Gastroesophageal sphincter (tissue), 4 donors: ENCODE results near the gene IL6. TPM values are rescaled to one million over a fixed set of nuclear protein-coding genes. Genes with fewer than 3 reads are reported as not detected.
"Not testable (repeated sequence)": the region's sequence is repeated elsewhere in the genome, so short reads cannot be mapped to it uniquely, and the experiment has no call there.

Experiments used
- ATAC-seq: fragments of 150-250 bp; one replicate; pipeline ENCODE4 v1.9.1; 2016; ENCODE audit warnings: mild to moderate bottlenecking, moderate library complexity
- H3K27ac ChIP-seq, 4 donors: fragments of 200-600 bp; sonication (generic) in 3 of 4; 1 replicate in 3 of 4; 2 replicates in 1 of 4; pipeline ENCODE4 v1.5.1; 2016 to 2019
- H3K27me3 ChIP-seq: fragments of 200-600 bp; sonication (generic); one replicate; pipeline ENCODE4 v1.5.1; 2019
- H3K36me3 ChIP-seq, 2 donors: fragments of 200-600 bp; sonication (generic); one replicate each; pipeline ENCODE4 v1.5.1; 2019; ENCODE audit warnings: control low read depth in 1 of 2
- H3K4me1 ChIP-seq, 3 donors: fragments of 200-600 bp; sonication (generic); 1 replicate in 2 of 3; 2 replicates in 1 of 3; pipeline ENCODE4 v1.5.1; 2016 to 2019; ENCODE audit warnings: control low read depth in 2 of 3
- H3K4me3 ChIP-seq, 2 donors: fragments of 200-600 bp; sonication (generic); one replicate each; pipeline ENCODE4 v1.5.1; 2019; ENCODE audit warnings: mild to moderate bottlenecking in 1 of 2, moderate library complexity in 1 of 2
- H3K9me3 ChIP-seq, 3 donors: fragments of 200-600 bp; sonication (generic); one replicate each; pipeline ENCODE4 v1.5.1; 2017 to 2019; ENCODE audit warnings: control low read depth in 2 of 3
- EP300 ChIP-seq: sonication (generic); formaldehyde crosslinking; IDR thresholded peaks from one replicate; pipeline ENCODE4 v1.6.1; 2017; ENCODE audit warnings: antibody characterized with exemption, mild to moderate bottlenecking
- POLR2A ChIP-seq, 2 donors: fragments of 450-650 bp; IDR thresholded peaks; one replicate each; pipeline ENCODE4 v1.6.1; 2017; ENCODE audit warnings: antibody characterized with exemption in 2 of 2, mild to moderate bottlenecking in 2 of 2, moderate library complexity in 1 of 2
- POLR2AphosphoS5 ChIP-seq: sonication (generic); formaldehyde crosslinking; IDR thresholded peaks from one replicate; pipeline ENCODE4 v1.6.1; 2017; ENCODE audit warnings: antibody characterized with exemption
- WGBS, 2 donors: methylation state at CpG; one replicate each; pipeline ENCODE4 v1.1.5; 2018; ENCODE audit warnings: low coverage in 1 of 2; 5-methylcytosine and 5-hydroxymethylcytosine counted together
- total RNA-seq, 4 donors: library from RNA; depleted of rRNA; stranded (reverse); fragments of >200 nt; gene quantifications; one replicate each; pipeline ENCODE4 v1.1.0, GENCODE V29; 2016
- TF ChIP-seq, protein P1 (sequence below), 4 experiments: fragments of 200-600 bp in 2 of 4; fragments of 450-650 bp in 2 of 4; sonication (generic) in 1 of 4; IDR thresholded peaks; one replicate each; pipeline ENCODE4 v1.5.1; 2017 to 2019; ENCODE audit warnings: antibody characterized with exemption in 4 of 4, mild to moderate bottlenecking in 2 of 4, moderate library complexity in 2 of 4

IL6 gene
- total RNA-seq, 4 donors from 2014 or later = 0.85 to 27.9 TPM; not detected in 2

DNA sequence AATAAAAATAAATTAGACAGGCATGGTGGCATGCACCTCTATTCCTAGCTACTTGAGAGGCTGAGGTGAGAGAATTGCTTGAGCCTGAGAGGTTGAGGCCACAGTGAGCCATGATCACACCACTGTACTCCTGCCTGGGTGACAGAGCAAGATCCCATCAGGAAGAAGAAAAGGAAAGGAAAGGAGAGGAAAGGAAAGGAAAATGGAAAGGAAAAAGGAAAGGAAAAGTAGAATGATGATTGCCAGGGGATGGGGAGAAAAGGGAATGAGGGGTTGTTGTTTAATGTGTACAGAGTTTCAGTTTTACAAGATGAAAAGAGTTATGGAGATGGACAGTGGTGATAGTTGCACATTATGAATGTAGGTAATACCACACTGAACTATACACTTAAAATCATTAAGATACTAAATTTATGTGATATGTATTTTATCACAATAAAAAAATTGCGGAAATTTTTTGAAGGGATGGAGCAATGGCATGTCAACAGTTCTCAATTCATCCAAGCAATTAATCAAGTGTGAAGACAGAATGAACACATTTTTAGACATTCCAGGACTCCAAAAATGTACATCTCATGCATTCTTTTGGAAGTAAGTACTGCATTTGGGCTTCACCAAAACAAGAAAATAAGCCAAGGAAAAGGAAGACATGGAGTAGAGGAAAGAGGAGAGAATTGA is 44.3 kb downstream of the IL6 start:
- Histone ChIP-seq H3K27ac (no peak overlapping the region), H3K9me3 (no peaks in the 10 kb centered on the region), H3K27me3 (no peaks in the 10 kb centered on the region), H3K4me3 (no peak overlapping the region), H3K4me1 (no peaks in the 10 kb centered on the region), H3K36me3 (no peaks in the 10 kb centered on the region)
- no peak for TF ChIP-seq EP300
- no peak for TF ChIP-seq POLR2A (IDR thresholded peaks at IDR 0.05)
- TF ChIP-seq POLR2AphosphoS5 = no peak
- TF ChIP-seq, protein P1, sequence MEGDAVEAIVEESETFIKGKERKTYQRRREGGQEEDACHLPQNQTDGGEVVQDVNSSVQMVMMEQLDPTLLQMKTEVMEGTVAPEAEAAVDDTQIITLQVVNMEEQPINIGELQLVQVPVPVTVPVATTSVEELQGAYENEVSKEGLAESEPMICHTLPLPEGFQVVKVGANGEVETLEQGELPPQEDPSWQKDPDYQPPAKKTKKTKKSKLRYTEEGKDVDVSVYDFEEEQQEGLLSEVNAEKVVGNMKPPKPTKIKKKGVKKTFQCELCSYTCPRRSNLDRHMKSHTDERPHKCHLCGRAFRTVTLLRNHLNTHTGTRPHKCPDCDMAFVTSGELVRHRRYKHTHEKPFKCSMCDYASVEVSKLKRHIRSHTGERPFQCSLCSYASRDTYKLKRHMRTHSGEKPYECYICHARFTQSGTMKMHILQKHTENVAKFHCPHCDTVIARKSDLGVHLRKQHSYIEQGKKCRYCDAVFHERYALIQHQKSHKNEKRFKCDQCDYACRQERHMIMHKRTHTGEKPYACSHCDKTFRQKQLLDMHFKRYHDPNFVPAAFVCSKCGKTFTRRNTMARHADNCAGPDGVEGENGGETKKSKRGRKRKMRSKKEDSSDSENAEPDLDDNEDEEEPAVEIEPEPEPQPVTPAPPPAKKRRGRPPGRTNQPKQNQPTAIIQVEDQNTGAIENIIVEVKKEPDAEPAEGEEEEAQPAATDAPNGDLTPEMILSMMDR (IDR thresholded peaks at IDR 0.05) = no peak
- no peak for ATAC-seq
- WGBS, 2 donors = 75 to 86% methylated on average over 1 of the region's 1 CpG

DNA sequence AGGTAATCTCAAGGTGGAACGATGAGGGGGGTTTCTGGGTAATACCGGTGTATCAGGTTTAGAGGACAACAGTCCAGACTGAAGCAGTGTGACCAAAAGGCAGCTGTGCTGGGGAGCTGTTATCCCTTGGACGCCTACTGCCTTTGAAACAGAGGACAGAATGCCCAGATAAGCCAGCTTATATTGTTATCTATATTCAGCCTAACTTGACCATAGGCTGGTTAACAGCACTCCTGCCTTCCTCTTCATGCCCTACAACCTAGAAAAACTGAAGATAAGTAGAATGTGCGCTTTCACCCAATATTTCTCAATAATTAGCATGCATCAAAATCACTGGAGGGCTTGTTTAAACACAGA is 44.9 kb downstream of the IL6 start:
- TF ChIP-seq EP300 = no peak
- no peak for TF ChIP-seq POLR2A (IDR thresholded peaks at IDR 0.05)
- no peak for TF ChIP-seq POLR2AphosphoS5
- TF ChIP-seq, protein P1 (IDR thresholded peaks at IDR 0.05) = no peak
- Histone ChIP-seq H3K27ac (no peak overlapping the region), H3K9me3 (no peaks in the 10 kb centered on the region), H3K4me3 (no peak overlapping the region), H3K4me1 (no peaks in the 10 kb centered on the region), H3K27me3 (no peaks in the 10 kb centered on the region), H3K36me3 (no peaks in the 10 kb centered on the region)
- 81 to 82% methylated on average over 2 to 4 of the region's 4 CpGs for WGBS, 2 donors
- no peak for ATAC-seq

DNA sequence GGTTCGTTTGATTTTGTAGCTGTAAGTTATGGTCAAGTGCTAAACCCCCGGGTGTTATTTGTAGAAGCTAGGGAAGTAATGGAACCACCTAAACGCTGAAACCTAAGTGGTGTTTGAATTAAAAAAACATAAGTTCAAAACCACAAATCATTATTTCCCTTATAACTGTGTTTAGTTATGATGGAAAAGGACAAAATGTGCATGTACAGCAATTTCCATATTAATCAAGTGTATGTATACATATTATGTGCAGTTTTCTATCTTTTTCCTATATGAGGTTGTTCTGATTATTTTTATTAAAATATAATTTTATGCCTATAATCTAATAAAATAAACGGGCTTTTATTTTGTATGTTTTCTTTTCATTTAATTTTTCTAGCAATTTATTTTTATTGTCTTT is 45.9 kb downstream of the IL6 start:
- H3K27ac ChIP-seq = no peak overlapping the region
- WGBS, 2 donors = 59 to 75% methylated on average over 4 of the region's 4 CpGs
- H3K4me1 ChIP-seq = no peaks in the 10 kb centered on the region
- no peak overlapping the region for H3K4me3 ChIP-seq
- no peaks in the 10 kb centered on the region for H3K27me3 ChIP-seq
- TF ChIP-seq POLR2AphosphoS5 (no peak), POLR2A (IDR thresholded peaks at IDR 0.05) (no peak), EP300 (no peak)
- TF ChIP-seq, protein P1 (IDR thresholded peaks at IDR 0.05) = no peak
- no peak for ATAC-seq
- no peaks in the 10 kb centered on the region for H3K9me3 ChIP-seq
- H3K36me3 ChIP-seq = no peaks in the 10 kb centered on the region

DNA sequence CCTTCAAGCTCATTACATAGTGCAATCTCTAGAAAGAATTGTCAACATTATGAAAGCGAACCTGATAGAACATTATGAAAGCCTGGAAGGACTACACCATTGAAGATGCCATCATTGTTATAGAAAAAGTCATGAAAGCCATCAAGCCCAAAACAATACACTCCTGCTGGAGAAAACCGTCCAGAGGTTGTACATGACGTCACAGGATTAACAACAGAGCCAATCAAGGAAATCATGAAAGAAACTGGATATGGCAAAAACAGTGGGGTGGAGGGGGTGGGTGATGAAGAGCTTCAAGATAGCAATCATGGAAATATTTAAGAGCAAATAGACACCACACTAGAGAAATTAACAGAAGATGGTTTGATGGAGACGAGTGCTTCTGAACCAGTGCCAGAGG is 50.0 kb downstream of the IL6 start:
- 69 to 90% methylated on average over 3 to 4 of the region's 4 CpGs for WGBS, 2 donors
- no peak overlapping the region for H3K27ac ChIP-seq
- no peak for ATAC-seq

DNA sequence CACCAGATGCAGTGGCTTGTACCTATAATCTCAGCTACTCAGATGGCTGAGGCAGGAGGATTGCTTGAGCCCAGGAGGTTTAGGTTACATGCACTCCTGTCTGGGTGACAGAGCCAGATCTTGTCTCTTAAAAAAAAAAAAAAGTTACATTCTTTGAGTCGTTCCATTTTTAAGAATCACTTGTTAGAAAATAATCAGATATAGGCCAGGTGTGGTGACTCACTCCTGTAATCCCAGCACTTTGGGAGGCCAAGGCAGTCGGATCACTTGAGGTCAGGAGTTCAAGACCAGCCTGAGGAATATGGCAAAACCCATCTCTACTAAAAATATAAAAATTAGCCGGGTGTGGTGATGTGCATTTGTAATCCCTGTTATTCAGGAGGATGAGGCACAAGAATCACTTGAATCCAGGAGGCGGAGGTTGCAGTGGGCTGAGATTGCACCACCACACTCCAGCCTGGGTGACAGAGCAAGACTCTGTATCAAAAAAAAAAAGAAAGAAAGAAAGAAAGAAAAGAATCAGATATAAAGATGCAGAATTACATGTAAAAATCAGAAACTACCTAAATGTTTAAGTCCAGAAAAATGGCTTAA is 52.8 kb downstream of the IL6 start:
- H3K4me1 ChIP-seq, H3K4me3 ChIP-seq, H3K27me3 ChIP-seq, H3K9me3 ChIP-seq, H3K36me3 ChIP-seq, H3K27ac ChIP-seq: not testable (repeated sequence)
- ATAC-seq = peak; percentile 14
- 67% methylated on average over 4 of the region's 4 CpGs; no CpG with 5 or more reads in 1 of the 2 donors for WGBS, 2 donors

More for the DNA sequence above, 50.0 kb downstream of the IL6 start:
- TF ChIP-seq EP300 (no peak), POLR2AphosphoS5 (no peak), POLR2A (IDR thresholded peaks at IDR 0.05) (no peak)
- TF ChIP-seq, protein P1 (IDR thresholded peaks at IDR 0.05) = no peak
- Histone ChIP-seq H3K4me1 (no peaks in the 10 kb centered on the region), H3K27me3 (no peaks in the 10 kb centered on the region), H3K4me3 (no peak overlapping the region), H3K9me3 (no peaks in the 10 kb centered on the region), H3K36me3 (no peaks in the 10 kb centered on the region)
